PFSK-1 (cell line): ENCODE data around the gene CSNK1G2. TPM values are rescaled to one million over a fixed set of nuclear protein-coding genes. Genes with fewer than 3 reads are reported as not detected.

Experiments
- FOXP2 ChIP-seq: optimal IDR thresholded peaks from 2 replicates; pipeline ENCODE3; 2011; ENCODE audit warnings: borderline replicate concordance, control low read depth, inconsistent platforms; ENCODE audit not compliant: insufficient read depth; ENCODE audit errors: extremely low read length, extremely low read depth
- POLR2AphosphoS5 ChIP-seq: IDR thresholded peaks from 2 replicates; pipeline ENCODE4 v1.6.1; 2012; ENCODE audit warnings: low read depth, mild to moderate bottlenecking, control low read depth, low read length, moderate library complexity
- SIN3A ChIP-seq: IDR thresholded peaks from 2 replicates; pipeline ENCODE4 v1.6.1; 2012; ENCODE audit warnings: mild to moderate bottlenecking, low read length, moderate library complexity, borderline replicate concordance; ENCODE audit not compliant: insufficient read depth
- TAF1 ChIP-seq: IDR thresholded peaks from 2 replicates; pipeline ENCODE4 v1.6.1; 2012; ENCODE audit warnings: low read length, control low read depth, borderline replicate concordance; ENCODE audit not compliant: insufficient read depth
- polyA plus RNA-seq: library from polyadenylated mRNA; unstranded; fragments of >200 nt; gene quantifications from one replicate; pipeline ENCODE4 v1.2.1, GENCODE V29; 2012; ENCODE audit warnings: low read depth, missing spikeins; ENCODE audit not compliant: insufficient read length
- TF ChIP-seq, protein P1 (sequence below), 2 experiments: IDR thresholded peaks; 2 replicates each; pipeline versions ENCODE4 v1.6.1 to v1.8.0; 2011 to 2012; ENCODE audit warnings: low read depth in 2 of 2, low read length in 2 of 2, control low read depth in 1 of 2, inconsistent platforms in 1 of 2, mild to moderate bottlenecking in 1 of 2, moderate library complexity in 1 of 2; ENCODE audit not compliant: insufficient read depth in 1 of 2

CSNK1G2 gene
- polyA plus RNA-seq, result 152 TPM

DNA sequence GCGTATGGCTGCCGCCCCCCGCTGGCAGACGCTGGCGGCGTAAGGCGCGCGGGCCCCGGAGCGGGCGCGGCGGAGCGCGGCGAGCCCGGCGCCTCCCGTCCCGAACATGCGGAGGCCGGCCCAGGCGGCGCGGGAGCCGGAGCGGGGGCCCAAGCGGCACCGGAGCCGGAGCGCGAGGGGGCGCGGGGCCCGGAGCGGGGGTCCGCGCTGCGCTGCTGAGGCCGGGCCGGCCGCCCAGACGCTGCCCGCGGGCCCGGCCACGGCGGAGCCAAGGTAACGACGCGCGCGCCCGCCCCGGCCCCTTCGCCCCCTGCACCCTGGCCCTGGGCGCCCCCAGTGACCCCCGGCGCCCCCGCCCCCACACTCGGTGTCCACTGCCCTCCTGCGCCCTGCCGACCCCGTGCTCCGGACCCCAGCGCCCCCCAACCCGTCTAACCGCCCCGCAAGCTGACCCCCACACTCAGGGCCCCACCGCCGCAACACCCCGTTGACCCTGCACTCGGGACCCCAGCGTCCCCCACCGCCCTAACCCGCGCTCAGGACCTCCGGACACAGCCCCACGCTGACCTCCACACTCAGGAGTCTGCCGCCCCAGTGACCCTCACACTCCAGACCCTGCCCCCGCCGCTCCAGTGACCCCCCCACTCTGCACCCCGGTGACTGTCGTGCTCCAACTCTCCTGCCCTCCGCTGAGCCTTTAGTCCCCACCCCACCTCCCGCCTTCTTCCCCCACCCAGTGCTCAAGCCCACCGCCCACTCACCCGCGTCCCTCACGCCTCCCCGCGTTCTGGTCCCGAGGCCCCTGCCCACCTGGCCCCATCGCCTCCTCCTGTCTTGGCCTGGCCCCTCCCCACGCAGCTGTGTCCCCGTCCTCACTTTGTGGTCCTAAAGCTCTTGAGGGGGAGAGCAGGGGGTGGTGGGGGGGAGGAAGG, at the start of gene CSNK1G2:
TSS of gene CSNK1G2 (plus strand) at position 27 of the 932 bp plus-strand sequence. CDS start 28,601 bp downstream, outside the sequence.
- TF ChIP-seq SIN3A (no peak), TAF1 (no peak), FOXP2 (peak; percentile 14), POLR2AphosphoS5 (peak; percentile 30; the same call in 1 of the 2 replicates)
- TF ChIP-seq, protein P1, sequence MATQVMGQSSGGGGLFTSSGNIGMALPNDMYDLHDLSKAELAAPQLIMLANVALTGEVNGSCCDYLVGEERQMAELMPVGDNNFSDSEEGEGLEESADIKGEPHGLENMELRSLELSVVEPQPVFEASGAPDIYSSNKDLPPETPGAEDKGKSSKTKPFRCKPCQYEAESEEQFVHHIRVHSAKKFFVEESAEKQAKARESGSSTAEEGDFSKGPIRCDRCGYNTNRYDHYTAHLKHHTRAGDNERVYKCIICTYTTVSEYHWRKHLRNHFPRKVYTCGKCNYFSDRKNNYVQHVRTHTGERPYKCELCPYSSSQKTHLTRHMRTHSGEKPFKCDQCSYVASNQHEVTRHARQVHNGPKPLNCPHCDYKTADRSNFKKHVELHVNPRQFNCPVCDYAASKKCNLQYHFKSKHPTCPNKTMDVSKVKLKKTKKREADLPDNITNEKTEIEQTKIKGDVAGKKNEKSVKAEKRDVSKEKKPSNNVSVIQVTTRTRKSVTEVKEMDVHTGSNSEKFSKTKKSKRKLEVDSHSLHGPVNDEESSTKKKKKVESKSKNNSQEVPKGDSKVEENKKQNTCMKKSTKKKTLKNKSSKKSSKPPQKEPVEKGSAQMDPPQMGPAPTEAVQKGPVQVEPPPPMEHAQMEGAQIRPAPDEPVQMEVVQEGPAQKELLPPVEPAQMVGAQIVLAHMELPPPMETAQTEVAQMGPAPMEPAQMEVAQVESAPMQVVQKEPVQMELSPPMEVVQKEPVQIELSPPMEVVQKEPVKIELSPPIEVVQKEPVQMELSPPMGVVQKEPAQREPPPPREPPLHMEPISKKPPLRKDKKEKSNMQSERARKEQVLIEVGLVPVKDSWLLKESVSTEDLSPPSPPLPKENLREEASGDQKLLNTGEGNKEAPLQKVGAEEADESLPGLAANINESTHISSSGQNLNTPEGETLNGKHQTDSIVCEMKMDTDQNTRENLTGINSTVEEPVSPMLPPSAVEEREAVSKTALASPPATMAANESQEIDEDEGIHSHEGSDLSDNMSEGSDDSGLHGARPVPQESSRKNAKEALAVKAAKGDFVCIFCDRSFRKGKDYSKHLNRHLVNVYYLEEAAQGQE (IDR thresholded peaks at IDR 0.05; ENCODE audit: insufficient read depth in 1 of 2, low read depth in 2 of 2, low read length in 2 of 2), result no peak

DNA sequence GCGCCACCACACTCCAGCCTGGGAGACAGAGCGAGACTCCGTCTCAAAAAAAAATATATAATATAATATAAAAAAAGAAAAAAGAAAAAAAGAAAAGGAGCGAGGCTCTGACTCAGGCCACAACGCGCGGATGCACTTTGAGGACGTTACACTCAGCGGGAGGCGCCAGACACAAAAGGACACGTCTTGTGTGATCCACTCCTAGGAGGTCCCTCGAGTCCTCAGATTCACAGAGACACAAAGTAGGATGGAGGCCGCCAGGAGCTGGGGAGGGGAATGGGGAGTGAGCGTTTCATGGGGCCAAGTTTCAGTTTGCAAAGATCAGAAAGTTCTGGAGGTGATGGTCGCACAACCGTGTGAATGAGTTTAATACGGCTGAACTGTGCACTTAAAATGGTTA, 47.2 kb upstream of the CSNK1G2 start:
- TF ChIP-seq TAF1 (no peak), POLR2AphosphoS5 (no peak), SIN3A (no peak)
- TF ChIP-seq, protein P1 (IDR thresholded peaks at IDR 0.05; ENCODE audit: insufficient read depth in 1 of 2, low read depth in 2 of 2, low read length in 2 of 2), result no peak

DNA sequence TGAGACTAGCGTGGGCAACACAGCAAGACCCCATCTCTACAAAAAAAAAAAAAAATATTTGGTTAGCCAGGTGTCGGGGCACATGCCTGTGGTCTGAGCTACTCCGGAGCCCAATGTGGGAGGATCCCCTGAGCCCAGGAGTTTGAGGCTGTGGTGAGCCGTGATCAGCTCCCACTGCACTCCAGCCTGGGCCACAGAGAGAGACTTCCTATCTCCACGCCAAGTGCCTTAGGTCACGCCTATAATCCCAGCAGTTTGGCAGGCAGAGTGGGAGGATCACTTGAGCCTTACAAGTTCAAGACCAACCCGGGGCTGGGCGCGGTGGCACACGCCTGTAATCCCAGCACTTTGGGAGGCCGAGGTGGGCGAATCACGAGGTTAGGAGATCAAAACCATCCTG, 44.5 kb upstream of the CSNK1G2 start:
- no peak for TF ChIP-seq POLR2AphosphoS5
- TF ChIP-seq SIN3A, result no peak

DNA sequence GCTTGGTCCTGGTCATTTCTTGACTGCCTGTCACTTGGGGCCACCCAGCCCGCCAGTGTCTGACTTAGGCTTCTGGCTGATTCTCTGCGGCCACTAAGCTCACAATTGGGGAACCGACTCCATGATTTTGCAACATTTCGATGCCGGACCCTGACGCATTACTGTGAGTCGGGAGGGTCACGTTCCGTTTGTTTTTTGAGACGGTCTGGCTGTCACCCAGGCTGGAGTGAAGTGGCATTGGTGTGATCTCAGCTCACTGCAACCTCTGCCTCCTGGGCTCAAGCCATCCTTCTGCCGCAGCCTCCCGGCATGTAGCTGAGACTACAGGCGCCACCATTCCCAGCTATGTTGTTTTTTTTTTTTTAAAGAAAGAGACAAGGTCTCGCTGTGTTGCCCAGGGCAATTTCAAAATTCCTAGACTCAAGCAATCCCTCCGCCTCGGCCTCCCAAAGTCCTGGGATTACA, 39.0 kb upstream of the CSNK1G2 start:
- no peak for TF ChIP-seq TAF1
- no peak for TF ChIP-seq SIN3A
- no peak for TF ChIP-seq POLR2AphosphoS5
- no peak for TF ChIP-seq FOXP2
- TF ChIP-seq, protein P1 (IDR thresholded peaks at IDR 0.05; ENCODE audit: insufficient read depth in 1 of 2, low read depth in 2 of 2, low read length in 2 of 2), result no peak

DNA sequence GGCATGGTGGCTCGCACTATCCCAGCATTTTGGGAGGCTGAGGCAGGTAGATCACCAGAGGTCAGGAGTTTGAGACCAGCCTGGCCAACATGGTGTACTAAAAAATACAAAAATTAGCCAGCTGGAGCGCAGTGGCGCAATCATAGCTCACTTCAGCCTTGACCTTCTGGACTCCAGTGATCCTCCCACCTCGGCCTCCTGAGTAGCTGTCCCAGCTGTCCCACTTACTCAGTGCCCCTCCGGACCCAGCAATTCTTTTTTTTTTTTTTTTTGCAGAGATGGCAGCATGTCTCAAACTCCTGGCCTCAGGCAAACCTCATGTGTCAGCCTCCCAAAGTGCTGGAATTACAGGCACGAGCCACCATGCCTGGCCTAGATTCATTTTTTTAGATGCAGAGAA, 38.0 kb upstream of the CSNK1G2 start:
- no peak for TF ChIP-seq POLR2AphosphoS5
- no peak for TF ChIP-seq TAF1
- TF ChIP-seq SIN3A, result no peak
- TF ChIP-seq, protein P1 (IDR thresholded peaks at IDR 0.05; ENCODE audit: insufficient read depth in 1 of 2, low read depth in 2 of 2, low read length in 2 of 2), result no peak
- no peak for TF ChIP-seq FOXP2
